Stimulated activated CD4-positive, alpha-beta T cell treated with anti-CD3 and anti-CD28 coated beads, Interleukin-4, amount 100 ng/mL, for 4 hours (primary cell): Measurements from ENCODE around the gene TNFRSF17.

Experiments
- DNase-seq, 2 experiments: peaks; one replicate each; pipeline ENCODE4 v3.0.0-alpha.2; 2020

The TNFRSF17 gene

GRCh38 chr16:12009462-12009861, 44.5 kb downstream of the TNFRSF17 start:
- DNase-seq, result no peak

- DNase-seq, result no peak
Measured at GRCh38 chr16:12009922-12010321, 44.9 kb downstream of the TNFRSF17 start.

DNA sequence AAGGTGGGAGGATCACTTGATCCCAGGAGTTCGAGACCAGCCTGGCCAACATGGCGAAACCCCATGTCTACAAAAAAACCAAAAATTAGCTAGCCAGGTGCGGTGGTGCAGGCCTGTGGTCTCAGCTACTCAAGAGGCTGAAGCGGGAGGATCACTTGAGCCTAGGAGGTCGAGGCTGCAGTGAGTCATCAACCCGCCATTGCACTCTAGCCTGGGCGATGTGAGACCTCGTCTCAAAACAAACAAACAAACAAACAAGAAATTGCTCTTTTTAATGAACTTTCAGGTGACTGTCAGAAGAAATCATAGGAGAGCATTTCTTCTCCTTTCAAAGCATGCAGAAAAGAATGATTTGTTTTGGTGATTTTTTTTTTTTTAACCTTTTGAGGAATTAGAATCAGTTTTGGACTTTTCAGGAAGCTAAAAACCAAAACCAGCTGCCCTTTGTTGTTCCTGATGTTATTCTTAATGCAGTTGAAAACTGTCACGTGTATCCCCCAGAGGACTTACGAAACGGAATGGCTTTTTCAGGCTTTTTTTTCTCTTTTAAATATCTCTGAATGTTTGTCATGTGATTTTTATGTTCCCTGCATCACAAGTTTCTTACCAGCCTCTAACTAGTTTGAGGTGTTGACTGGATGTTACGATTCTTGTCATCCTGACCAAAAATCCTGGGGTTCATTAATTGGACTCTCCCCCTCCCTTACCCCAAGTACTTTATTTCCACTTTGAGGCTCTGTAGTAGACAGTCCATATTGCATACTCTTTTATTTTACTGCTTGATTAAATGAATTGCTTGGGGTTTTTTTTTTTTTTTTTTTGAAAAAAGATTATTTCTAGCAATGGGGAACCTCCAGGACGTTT, 45.6 kb downstream of the TNFRSF17 start:
- DNase-seq, result no peak

GRCh38 chr16:12011565-12011964, 46.6 kb downstream of the TNFRSF17 start:
- DNase-seq, result no peak

- no peak for DNase-seq
Measured at GRCh38 chr16:12016291-12016947, 51.4 kb downstream of the TNFRSF17 start.

- no peak for DNase-seq
Measured at GRCh38 chr16:12017558-12017957, 52.5 kb downstream of the TNFRSF17 start.
